ENCODE measurements around the gene SKAP2. TPM values are rescaled to one million over a fixed set of nuclear protein-coding genes. Genes with fewer than 3 reads are reported as not detected.

The SKAP2 gene
- polyA plus RNA-seq, 1 experiment = 2.7 TPM

DNA sequence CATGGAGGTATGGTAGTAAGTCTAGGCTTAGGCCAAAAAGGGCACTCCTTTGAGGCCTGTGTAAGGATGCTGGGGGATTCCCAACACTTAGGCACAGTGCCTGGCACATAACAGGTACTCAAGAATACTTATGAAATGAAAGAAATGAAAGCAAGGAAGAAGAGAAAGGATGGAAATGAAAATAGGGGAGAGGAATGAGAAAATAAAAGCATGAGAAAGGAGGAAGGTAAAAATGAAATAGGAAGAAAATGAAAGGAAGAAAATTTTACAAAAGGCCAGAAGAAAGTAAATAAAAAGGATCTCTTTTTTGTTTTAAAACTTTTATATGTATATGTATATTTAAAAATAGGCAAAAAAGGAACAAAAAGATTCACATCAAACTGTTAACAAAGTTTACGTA is 146.3 kb downstream of the SKAP2 start:
- no peaks in the 10 kb centered on the region for H3K36me3 ChIP-seq (ENCODE audit: control insufficient read depth, insufficient read depth, low read length)
- H3K4me3 ChIP-seq (ENCODE audit: low read depth, low read length) = no peak overlapping the region
- no peak for DNase-seq (ENCODE audit: low read depth)
- TF ChIP-seq, protein P1, sequence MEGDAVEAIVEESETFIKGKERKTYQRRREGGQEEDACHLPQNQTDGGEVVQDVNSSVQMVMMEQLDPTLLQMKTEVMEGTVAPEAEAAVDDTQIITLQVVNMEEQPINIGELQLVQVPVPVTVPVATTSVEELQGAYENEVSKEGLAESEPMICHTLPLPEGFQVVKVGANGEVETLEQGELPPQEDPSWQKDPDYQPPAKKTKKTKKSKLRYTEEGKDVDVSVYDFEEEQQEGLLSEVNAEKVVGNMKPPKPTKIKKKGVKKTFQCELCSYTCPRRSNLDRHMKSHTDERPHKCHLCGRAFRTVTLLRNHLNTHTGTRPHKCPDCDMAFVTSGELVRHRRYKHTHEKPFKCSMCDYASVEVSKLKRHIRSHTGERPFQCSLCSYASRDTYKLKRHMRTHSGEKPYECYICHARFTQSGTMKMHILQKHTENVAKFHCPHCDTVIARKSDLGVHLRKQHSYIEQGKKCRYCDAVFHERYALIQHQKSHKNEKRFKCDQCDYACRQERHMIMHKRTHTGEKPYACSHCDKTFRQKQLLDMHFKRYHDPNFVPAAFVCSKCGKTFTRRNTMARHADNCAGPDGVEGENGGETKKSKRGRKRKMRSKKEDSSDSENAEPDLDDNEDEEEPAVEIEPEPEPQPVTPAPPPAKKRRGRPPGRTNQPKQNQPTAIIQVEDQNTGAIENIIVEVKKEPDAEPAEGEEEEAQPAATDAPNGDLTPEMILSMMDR (IDR thresholded peaks at IDR 0.05; ENCODE audit: insufficient read depth, low read depth, low read length) = no peak
- H3K27me3 ChIP-seq (ENCODE audit: control insufficient read depth, insufficient read depth, low read length) = no peaks in the 10 kb centered on the region
- ChIA-PET CTCF (no interaction called here), POLR2A (no interaction called here)

DNA sequence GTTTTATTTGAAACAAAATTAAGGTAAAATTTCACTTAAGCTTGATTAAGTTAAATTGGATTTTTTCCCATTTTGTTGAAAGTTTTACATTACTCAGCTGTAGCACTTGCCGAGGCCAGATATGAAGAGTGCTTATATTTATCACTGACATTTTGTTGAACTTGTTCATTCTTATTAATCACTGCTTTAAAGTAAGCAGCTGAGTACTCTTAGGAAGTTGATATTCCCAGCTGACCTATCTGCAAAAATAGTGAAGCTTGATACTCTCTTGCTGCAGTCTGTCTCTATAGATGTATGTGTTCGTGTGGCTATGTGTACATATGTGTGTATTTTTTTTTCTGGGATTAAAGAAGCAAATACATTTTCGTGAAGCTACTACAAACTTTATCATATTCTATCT is 150.0 kb downstream of the SKAP2 start:
- H3K27me3 ChIP-seq (ENCODE audit: control insufficient read depth, insufficient read depth, low read length) = no peaks in the 10 kb centered on the region
- DNase-seq (ENCODE audit: low read depth) = no peak
- TF ChIP-seq, protein P1 (IDR thresholded peaks at IDR 0.05; ENCODE audit: insufficient read depth, low read depth, low read length) = no peak
- H3K36me3 ChIP-seq (ENCODE audit: control insufficient read depth, insufficient read depth, low read length) = no peaks in the 10 kb centered on the region
- POLR2A ChIA-PET = no interaction called here
- CTCF ChIA-PET = interaction anchor here (1.4 kb wide), 1 partner anchor 20 kb away, joined by 5 read pairs; no protein-coding TSS in a partner anchor
- H3K4me3 ChIP-seq (ENCODE audit: low read depth, low read length) = no peak overlapping the region

DNA sequence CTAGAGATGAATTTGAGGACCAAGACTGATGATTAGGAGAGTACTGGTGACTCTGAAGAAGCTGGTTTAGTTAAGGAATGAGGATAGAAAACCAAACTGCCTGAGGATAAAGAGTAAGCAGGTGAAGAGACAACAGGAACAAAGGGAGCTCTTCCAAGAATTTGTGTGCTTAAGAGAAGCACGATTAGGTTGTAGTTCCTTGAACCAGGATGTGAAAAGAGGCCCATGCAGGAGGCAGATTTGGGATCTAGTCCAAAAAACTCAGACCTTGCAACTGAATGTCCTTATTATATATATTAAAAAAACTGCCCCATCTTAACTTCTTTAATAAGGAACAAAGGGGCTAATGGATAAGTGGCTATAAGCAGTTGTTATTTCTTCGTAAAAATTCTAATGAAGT is 150.4 kb downstream of the SKAP2 start:
- H3K27me3 ChIP-seq (ENCODE audit: control insufficient read depth, insufficient read depth, low read length) = no peaks in the 10 kb centered on the region
- no peaks in the 10 kb centered on the region for H3K36me3 ChIP-seq (ENCODE audit: control insufficient read depth, insufficient read depth, low read length)
- ChIA-PET CTCF (interaction anchor here (1.4 kb wide), 1 partner anchor 21 kb away, joined by 5 read pairs; no protein-coding TSS in a partner anchor), POLR2A (no interaction called here)
- DNase-seq (ENCODE audit: low read depth) = no peak
- TF ChIP-seq, protein P1 (IDR thresholded peaks at IDR 0.05; ENCODE audit: insufficient read depth, low read depth, low read length) = no peak
- H3K4me3 ChIP-seq (ENCODE audit: low read depth, low read length) = no peak overlapping the region

DNA sequence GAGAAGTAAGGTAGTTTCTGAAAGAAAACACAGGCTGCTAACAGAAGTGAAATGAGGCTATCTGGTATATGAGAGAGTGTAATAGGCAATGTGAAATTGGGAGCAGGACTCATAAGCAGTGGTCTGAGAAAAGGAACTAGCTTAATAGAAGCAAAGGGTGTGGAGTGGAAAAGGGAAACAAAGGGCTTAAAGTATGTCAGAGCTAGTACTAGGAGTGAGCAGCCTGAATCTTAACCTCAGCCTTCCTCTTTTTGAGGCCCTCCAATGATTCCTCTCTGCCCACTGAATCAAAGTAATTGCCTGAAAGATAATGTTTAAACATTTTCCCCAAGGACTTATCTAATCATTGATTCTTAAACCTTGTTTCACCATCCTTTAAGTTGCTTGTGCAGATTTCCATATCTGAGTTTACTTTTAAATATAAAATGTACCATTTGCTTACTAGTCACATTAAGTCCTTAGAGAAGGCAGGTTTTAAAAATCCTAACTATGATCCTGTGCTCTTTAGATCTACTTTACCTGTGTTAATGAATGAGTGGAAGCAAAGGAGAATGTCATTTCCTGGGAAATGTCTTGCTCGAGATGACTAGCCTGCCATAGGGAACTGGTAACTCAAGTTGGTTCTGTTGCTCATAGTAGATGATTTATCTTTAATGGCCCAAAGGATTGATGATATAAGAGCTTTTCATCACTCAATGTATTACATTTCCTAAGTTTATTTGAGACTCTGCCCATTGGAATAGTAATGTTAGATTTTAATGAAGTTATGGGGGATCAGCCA is 155.0 kb downstream of the SKAP2 start:
- H3K36me3 ChIP-seq (ENCODE audit: control insufficient read depth, insufficient read depth, low read length) = no peaks in the 10 kb centered on the region
- H3K27me3 ChIP-seq (ENCODE audit: control insufficient read depth, insufficient read depth, low read length) = no peaks in the 10 kb centered on the region
- TF ChIP-seq, protein P1 (IDR thresholded peaks at IDR 0.05; ENCODE audit: insufficient read depth, low read depth, low read length) = no peak
- no peak for DNase-seq (ENCODE audit: low read depth)
- ChIA-PET POLR2A (no interaction called here), CTCF (interaction anchor here (1.1 to 1.6 kb wide), 2 partner anchors 17 to 441 kb away, joined by 3 read pairs; no protein-coding TSS in a partner anchor)
- no peak overlapping the region for H3K4me3 ChIP-seq (ENCODE audit: low read depth, low read length)

DNA sequence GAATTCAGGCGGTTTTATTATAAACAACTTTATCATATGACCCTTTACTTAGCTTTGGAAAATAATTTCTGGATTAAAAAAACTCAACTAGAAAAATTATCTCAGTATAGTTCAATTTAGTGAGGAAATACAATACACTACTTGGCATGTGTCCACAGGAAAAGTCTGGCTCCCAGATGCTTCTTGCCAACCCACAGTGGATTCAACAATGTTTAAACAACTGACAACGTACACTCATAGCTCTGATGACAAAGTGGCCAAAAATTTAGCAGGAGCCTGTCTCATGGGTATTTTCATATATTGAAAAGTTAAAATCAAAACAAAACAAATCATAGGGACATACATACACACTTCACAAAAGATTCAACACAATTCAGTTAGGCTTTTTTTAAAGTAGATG is 158.8 kb downstream of the SKAP2 start:
- POLR2A ChIA-PET = no interaction called here

More for the DNA sequence above, 158.8 kb downstream of the SKAP2 start:
- TF ChIP-seq, protein P1 (IDR thresholded peaks at IDR 0.05; ENCODE audit: insufficient read depth, low read depth, low read length) = no peak
- H3K27me3 ChIP-seq (ENCODE audit: control insufficient read depth, insufficient read depth, low read length) = no peaks in the 10 kb centered on the region
- H3K4me3 ChIP-seq (ENCODE audit: low read depth, low read length) = no peak overlapping the region
- no peaks in the 10 kb centered on the region for H3K36me3 ChIP-seq (ENCODE audit: control insufficient read depth, insufficient read depth, low read length)
- CTCF ChIA-PET = interaction anchor here (0.7 to 1.2 kb wide), 4 partner anchors 23 to 445 kb away, joined by 3 to 4 read pairs (median 4); partner anchors contain the start of gene HOXA5
- peak; percentile 80 for DNase-seq (ENCODE audit: low read depth)
